RWPE1 (cell line): Measurements from ENCODE around the gene GALK1.
A peak's percentile ranks its signal among the peaks of the same experiment; 100 is the strongest.
"Not testable (repeated sequence)": the region's sequence is repeated elsewhere in the genome, so short reads cannot be mapped to it uniquely, and the experiment has no call there.

Experiments
- CTCF ChIA-PET: fragments of 350-600 bp; sonication (Branson Sonifier 250); formaldehyde crosslinking; extraction: SDS; loops from one replicate; lab custom pipeline; 2021; lab: Yijun Ruan, JAX
- POLR2A ChIA-PET: fragments of 400-600 bp; formaldehyde crosslinking; extraction: SDS; loops from one replicate; lab custom pipeline; 2020; ENCODE audit warnings: antibody characterized with exemption; ENCODE audit not compliant: low non-redundant PET; lab: Yijun Ruan, JAX
- DNase-seq: peaks from one replicate; pipeline ENCODE4 v3.0.0; 2012; ENCODE audit warnings: low spot score
- H3K27ac ChIP-seq: fragments of 450-650 bp; 2 replicates; pipeline ENCODE4 v1.5.1; 2017
- TF ChIP-seq, protein P1 (sequence below): fragments of 450-650 bp; conservative IDR thresholded peaks from 2 replicates; pipeline ENCODE4 v1.5.1; 2017; ENCODE audit warnings: low read depth, mild to moderate bottlenecking

The GALK1 gene

DNA sequence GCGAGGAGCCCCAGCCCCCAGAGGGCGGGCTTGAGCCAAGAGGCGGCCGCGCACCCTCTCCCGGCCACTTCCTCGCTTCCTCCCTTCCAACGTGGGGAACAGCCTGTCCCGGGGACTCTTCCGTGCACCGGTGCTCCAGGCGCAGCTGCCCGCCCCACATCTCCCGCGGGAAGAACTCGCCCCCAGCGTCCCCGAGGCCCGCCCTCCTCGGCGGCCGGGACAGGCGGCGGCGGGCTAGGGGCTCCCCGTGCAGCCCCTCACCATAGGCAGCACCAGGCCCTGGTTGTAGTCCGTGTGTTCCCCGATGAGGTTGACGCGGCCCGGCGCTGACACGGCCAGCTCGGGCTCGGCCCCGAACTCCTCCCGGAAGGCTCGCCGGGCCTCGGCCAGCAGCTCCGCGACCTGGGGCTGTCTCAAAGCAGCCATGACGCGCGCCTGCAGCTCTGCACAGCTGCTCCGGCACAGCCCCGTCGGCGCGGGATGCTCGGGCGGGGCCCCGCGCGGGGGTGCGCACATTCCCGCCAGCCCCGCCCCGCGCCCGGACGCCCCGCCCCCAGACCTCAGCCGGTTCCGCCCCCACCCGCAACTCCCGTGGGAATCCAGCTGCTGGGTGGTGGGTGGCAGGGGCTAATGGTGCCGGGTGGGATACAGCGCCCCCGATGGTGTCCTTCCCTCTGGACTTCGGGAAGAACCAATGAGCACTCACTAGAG lies at the start of gene GALK1:
Gene GALK1, minus strand, starts transcription at position 482 of the 711 bp plus-strand sequence. Its CDS starts 56 bp downstream, at position 426.
- ChIA-PET CTCF (interaction anchor here (0.6 to 1.8 kb wide), 12 partner anchors 8 to 128 kb away, joined by 3 to 15 read pairs (median 4); no protein-coding TSS in a partner anchor), POLR2A (no interaction called here)
- peak within 1 kb of the TSS; percentile 98 for H3K27ac ChIP-seq
- DNase-seq = peak; percentile 73
- TF ChIP-seq, protein P1, sequence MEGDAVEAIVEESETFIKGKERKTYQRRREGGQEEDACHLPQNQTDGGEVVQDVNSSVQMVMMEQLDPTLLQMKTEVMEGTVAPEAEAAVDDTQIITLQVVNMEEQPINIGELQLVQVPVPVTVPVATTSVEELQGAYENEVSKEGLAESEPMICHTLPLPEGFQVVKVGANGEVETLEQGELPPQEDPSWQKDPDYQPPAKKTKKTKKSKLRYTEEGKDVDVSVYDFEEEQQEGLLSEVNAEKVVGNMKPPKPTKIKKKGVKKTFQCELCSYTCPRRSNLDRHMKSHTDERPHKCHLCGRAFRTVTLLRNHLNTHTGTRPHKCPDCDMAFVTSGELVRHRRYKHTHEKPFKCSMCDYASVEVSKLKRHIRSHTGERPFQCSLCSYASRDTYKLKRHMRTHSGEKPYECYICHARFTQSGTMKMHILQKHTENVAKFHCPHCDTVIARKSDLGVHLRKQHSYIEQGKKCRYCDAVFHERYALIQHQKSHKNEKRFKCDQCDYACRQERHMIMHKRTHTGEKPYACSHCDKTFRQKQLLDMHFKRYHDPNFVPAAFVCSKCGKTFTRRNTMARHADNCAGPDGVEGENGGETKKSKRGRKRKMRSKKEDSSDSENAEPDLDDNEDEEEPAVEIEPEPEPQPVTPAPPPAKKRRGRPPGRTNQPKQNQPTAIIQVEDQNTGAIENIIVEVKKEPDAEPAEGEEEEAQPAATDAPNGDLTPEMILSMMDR = peak; percentile 71

DNA sequence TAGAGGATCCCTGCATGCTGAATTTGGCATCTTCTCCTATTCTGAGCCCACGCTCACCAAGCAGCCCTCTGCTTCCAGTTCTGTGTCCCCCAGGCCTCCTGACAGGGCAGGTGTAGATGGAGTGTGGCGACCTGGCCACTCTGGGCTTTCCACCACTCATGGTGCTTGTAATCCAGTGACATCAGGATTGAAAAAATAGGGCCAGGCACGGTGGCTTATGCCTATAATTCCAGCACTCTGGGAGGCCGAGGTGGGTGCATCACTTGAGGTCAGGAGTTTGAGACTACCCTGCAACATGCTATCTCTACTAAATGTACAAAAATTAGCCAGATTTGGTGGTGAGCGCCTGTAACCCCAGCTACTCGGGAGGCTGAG lies 49.0 kb upstream of the GALK1 start:
- peak overlapping the region; percentile 94 for H3K27ac ChIP-seq
- DNase-seq = no peak
- ChIA-PET POLR2A (no interaction called here), CTCF (interaction anchor here (0.7 to 1.1 kb wide), 2 partner anchors 15 to 28 kb away, joined by 4 to 7 read pairs; no protein-coding TSS in a partner anchor)
- TF ChIP-seq, protein P1 = no peak

DNA sequence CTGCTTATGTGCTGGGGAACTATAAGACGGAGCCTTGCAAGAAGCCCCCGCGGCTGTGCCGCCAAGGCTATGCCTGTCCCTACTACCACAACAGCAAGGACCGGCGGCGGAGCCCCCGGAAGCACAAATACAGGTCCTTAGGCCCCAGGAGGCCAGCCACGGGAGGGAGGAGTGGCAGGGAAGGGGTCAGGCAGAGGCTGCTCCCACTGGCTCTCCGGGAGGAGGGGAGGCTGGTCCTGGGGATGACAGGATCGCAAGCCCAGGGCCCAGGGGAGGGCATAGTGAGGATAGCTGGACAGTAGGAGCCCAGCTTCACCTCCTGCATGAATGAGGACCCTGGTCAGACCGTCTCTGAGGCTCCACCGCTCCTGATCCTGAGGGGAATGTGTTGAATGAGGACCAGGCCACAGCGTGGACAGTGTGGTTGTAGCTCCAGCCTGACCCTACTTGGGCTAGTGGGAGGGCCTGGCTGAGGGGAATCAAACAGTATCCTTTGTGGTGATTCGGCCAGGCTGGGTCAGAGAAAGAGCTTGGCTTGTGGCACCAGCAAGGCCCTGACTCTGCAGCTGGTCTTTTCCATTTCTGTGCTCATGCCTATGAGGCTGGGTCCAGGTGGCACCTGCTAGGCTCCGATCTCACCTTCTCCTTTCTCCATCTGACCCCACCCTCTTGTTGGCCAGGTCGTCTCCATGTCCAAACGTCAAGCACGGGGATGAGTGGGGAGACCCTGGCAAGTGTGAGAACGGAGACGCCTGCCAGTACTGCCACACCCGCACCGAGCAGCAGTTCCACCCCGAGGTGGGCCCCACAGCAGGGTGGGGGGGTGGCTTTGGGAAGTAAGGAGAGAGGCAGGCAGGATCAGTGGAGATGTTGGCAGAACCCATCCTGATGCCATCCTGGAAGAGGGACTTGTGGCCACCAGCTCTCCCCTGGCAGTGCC lies 48.4 kb upstream of the GALK1 start:
- CTCF ChIA-PET = interaction anchor here (0.5 to 1.2 kb wide), 3 partner anchors 27 to 50 kb away, joined by 3 to 4 read pairs (median 3); no protein-coding TSS in a partner anchor
- DNase-seq = no peak
- TF ChIP-seq, protein P1 = no peak
- peak overlapping the region; percentile 94 for H3K27ac ChIP-seq
- POLR2A ChIA-PET = interaction anchor here (0.6 to 0.8 kb wide), 2 partner anchors 38 to 691 kb away, joined by 3 to 4 read pairs; no protein-coding TSS in a partner anchor

DNA sequence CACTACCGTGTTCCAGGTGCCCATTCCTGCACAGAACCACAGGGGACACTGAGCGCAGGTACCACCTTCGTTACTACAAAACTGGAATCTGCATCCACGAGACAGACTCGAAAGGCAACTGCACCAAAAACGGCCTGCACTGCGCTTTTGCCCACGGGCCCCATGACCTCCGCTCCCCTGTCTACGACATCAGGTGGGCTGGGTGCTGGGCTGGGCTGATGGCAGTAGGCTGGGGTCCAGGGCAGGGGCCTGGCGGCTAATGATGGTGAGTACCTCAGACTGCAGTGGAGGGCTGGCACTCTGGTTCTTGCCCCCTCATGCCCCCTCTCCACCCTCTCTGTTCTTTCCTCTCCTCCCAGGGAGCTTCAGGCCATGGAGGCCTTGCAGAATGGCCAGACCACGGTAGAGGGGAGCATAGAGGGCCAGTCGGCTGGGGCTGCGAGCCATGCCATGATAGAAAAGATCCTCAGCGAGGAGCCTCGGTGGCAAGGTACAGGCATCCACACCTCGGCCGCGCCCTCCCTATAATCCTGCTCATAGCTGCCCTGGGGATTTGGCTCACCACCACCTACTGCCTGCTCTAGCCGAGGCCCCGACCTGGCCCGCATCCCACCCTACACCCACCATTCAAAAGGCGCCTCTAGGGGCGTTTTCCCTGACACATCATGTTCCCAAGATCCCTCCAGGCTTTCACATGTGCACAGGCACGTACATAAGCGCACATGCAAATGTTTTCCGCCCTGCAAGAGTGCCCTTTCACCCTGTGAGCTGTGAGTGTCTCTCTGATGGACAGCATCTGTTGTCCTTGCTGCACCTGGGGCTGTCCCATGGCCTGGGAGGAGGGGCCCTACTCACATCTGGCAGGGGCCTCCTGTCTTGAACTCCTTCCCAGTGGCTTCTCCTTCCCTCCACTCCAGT lies 47.4 kb upstream of the GALK1 start:
- POLR2A ChIA-PET = interaction anchor here (0.6 to 0.8 kb wide), 2 partner anchors 37 to 690 kb away, joined by 3 to 4 read pairs; no protein-coding TSS in a partner anchor
- H3K27ac ChIP-seq = peak overlapping the region; percentile 94
- TF ChIP-seq, protein P1 = no peak
- no peak for DNase-seq
- CTCF ChIA-PET = interaction anchor here (0.5 to 1.2 kb wide), 3 partner anchors 18 to 49 kb away, joined by 3 read pairs; no protein-coding TSS in a partner anchor

DNA sequence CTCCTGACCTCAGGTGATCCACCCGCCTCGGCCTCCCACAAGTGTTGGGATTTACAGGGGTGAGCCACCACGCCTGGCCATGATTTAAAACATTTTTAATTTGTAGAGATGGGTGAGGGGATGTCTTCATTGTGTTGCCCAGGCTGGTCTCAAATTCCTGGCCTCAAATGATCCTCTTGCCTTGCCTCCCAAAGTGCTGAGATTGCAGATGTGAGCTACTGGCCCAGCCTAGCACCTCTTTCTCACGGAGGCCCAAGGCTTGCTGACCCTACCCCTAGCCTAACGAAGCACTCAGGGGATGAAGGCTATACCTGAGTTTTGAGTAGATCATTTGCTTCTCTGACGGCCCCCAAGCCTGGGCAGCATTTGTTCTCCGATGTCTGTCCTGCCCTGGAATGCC lies 46.2 kb upstream of the GALK1 start:
- DNase-seq = no peak
- CTCF ChIA-PET = interaction anchor here (0.6 kb wide), 1 partner anchor 37 kb away, joined by 3 read pairs; no protein-coding TSS in a partner anchor
- TF ChIP-seq, protein P1 = no peak
- peak overlapping the region; percentile 94 for H3K27ac ChIP-seq
- POLR2A ChIA-PET = no interaction called here

DNA sequence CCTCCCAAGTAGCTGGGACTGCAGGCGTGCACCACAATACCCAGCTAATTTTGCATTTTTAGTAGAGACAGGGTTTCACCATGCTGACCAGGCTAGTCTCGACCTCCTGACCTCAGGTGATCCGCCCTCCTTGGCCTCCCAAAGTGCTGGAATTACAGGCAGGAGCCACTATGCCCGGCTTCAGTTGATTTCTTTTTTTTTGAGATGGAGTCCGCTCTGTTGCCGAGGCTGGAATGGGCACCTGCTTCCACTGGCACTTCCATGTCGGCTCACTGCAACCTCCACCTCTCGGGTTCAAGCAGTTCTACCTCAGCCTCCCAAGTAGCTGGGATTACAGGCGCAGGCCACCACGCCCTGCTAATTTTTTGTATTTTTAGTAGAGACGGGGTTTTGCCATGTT lies 45.8 kb upstream of the GALK1 start:
- peak overlapping the region; percentile 94 for H3K27ac ChIP-seq
- POLR2A ChIA-PET, DNase-seq: not testable (repeated sequence)
- CTCF ChIA-PET = interaction anchor here (0.6 to 0.7 kb wide), 2 partner anchors 37 to 83 kb away, joined by 3 to 5 read pairs; no protein-coding TSS in a partner anchor
